Body of pancreas (tissue), 4 donors: Measurements from ENCODE around the gene TGFBR3.

Experiments used
- CTCF ChIP-seq, 7 experiments: fragments of 450-650 bp in 4 of 7; fragments of 200-600 bp in 3 of 7; sonication (generic) in 3 of 7; IDR thresholded peaks; one replicate each; pipeline ENCODE4 v1.5.1; 2016 to 2019; ENCODE audit warnings: antibody characterized with exemption in 7 of 7
- POLR2A ChIP-seq, 3 donors: fragments of 450-650 bp; IDR thresholded peaks; one replicate each; pipeline ENCODE4 v1.6.1; 2016; ENCODE audit warnings: antibody characterized with exemption in 3 of 3, mild to moderate bottlenecking in 2 of 3

- TF ChIP-seq CTCF (IDR thresholded peaks at IDR 0.05) (no peak), POLR2A (IDR thresholded peaks at IDR 0.05) (no peak)
Measured at GRCh38 chr1:91877574-91878208, 8.3 kb downstream of the TGFBR3 start.
